ENCODE data around the gene TECTA.

TECTA gene

GRCh38 chr11:121067026-121067425 lies 34.0 kb upstream of the TECTA start:
- Histone ChIP-seq H2AFZ (ENCODE audit: low read length) (no peak overlapping the region), H3K9ac (ENCODE audit: low read length) (no peak overlapping the region), H3K9me3 (replicated peaks; ENCODE audit: insufficient read depth, low read length) (no peaks in the 10 kb centered on the region), H3K4me3 (ENCODE audit: low read length) (no peak overlapping the region), H3F3A (ENCODE audit: insufficient read depth, low read length) (peaks cover 14% of the 10 kb centered on the region), H3K27me3 (replicated peaks; ENCODE audit: insufficient read depth, low read length) (no peaks in the 10 kb centered on the region), H3K27ac (ENCODE audit: low read length) (peak overlapping the region; percentile 73; the same call in 1 of the 2 replicates), H3K79me2 (ENCODE audit: low read length) (no peaks in the 10 kb centered on the region), H4K20me1 (ENCODE audit: insufficient read depth, low read length) (no peaks in the 10 kb centered on the region), H3K4me1 (ENCODE audit: low read length) (peaks cover 37% of the 10 kb centered on the region), H3K9me2 (replicated peaks; ENCODE audit: insufficient read depth, low read length) (no peaks in the 10 kb centered on the region), H3K4me2 (ENCODE audit: low read depth, low read length) (peak overlapping the region; percentile 80; the same call in 1 of the 2 replicates), H3K36me3 (replicated peaks; ENCODE audit: insufficient read depth, low read length) (no peaks in the 10 kb centered on the region; the same call in 1 of the 2 replicates)
- no peak for DNase-seq
- TF ChIP-seq EZH2phosphoT487 (IDR thresholded peaks at IDR 0.05; ENCODE audit: low read length) (no peak), CTCF (IDR thresholded peaks at IDR 0.05; ENCODE audit: low read length) (no peak), EZH2 (optimal IDR thresholded peaks at IDR 0.05; ENCODE audit: low read depth, low read length) (no peak)

GRCh38 chr11:121067453-121067852 lies 33.6 kb upstream of the TECTA start:
- H3K79me2 ChIP-seq (ENCODE audit: low read length): no peaks in the 10 kb centered on the region
- H4K20me1 ChIP-seq (ENCODE audit: insufficient read depth, low read length): no peaks in the 10 kb centered on the region
- H3K9me2 ChIP-seq (replicated peaks; ENCODE audit: insufficient read depth, low read length): no peaks in the 10 kb centered on the region
- no peak for DNase-seq
- no peaks in the 10 kb centered on the region for H3K27me3 ChIP-seq (replicated peaks; ENCODE audit: insufficient read depth, low read length)
- no peaks in the 10 kb centered on the region for H3K36me3 ChIP-seq (replicated peaks; ENCODE audit: insufficient read depth, low read length)
- H3K4me1 ChIP-seq (ENCODE audit: low read length): peaks cover 37% of the 10 kb centered on the region
- H2AFZ ChIP-seq (ENCODE audit: low read length): peak overlapping the region; percentile 10; the same call in 1 of the 2 replicates
- no peak overlapping the region for H3K4me3 ChIP-seq (ENCODE audit: low read length)
- H3K9ac ChIP-seq (ENCODE audit: low read length): no peak overlapping the region; the same call in 1 of the 2 replicates
- no peaks in the 10 kb centered on the region for H3K9me3 ChIP-seq (replicated peaks; ENCODE audit: insufficient read depth, low read length)
- peak overlapping the region; percentile 80; the same call in 1 of the 2 replicates for H3K4me2 ChIP-seq (ENCODE audit: low read depth, low read length)
- no peak for TF ChIP-seq CTCF (IDR thresholded peaks at IDR 0.05; ENCODE audit: low read length)
- peak overlapping the region; percentile 73; the same call in 1 of the 2 replicates for H3K27ac ChIP-seq (ENCODE audit: low read length)
- peaks cover 14% of the 10 kb centered on the region for H3F3A ChIP-seq (ENCODE audit: insufficient read depth, low read length)

- Histone ChIP-seq H3K4me2 (ENCODE audit: low read depth, low read length) (peak overlapping the region; percentile 80), H3K27ac (ENCODE audit: low read length) (peak overlapping the region; percentile 73; the same call in 1 of the 2 replicates), H4K20me1 (ENCODE audit: insufficient read depth, low read length) (no peaks in the 10 kb centered on the region), H3K27me3 (replicated peaks; ENCODE audit: insufficient read depth, low read length) (no peaks in the 10 kb centered on the region), H2AFZ (ENCODE audit: low read length) (peak overlapping the region; percentile 10; the same call in 1 of the 2 replicates), H3K9ac (ENCODE audit: low read length) (peak overlapping the region; percentile 19; the same call in 1 of the 2 replicates), H3F3A (ENCODE audit: insufficient read depth, low read length) (peaks cover 14% of the 10 kb centered on the region), H3K4me3 (ENCODE audit: low read length) (peak overlapping the region; percentile 28), H3K9me2 (replicated peaks; ENCODE audit: insufficient read depth, low read length) (no peaks in the 10 kb centered on the region), H3K36me3 (replicated peaks; ENCODE audit: insufficient read depth, low read length) (no peaks in the 10 kb centered on the region), H3K4me1 (ENCODE audit: low read length) (peaks cover 37% of the 10 kb centered on the region), H3K9me3 (replicated peaks; ENCODE audit: insufficient read depth, low read length) (no peaks in the 10 kb centered on the region), H3K79me2 (ENCODE audit: low read length) (no peaks in the 10 kb centered on the region)
- TF ChIP-seq EZH2 (optimal IDR thresholded peaks at IDR 0.05; ENCODE audit: low read depth, low read length) (no peak), CTCF (IDR thresholded peaks at IDR 0.05; ENCODE audit: low read length) (no peak), EZH2phosphoT487 (IDR thresholded peaks at IDR 0.05; ENCODE audit: low read length) (no peak)
- DNase-seq: peak; percentile 55
Observed at GRCh38 chr11:121067962-121068647, 32.9 kb upstream of the TECTA start.

Data from MM.1S (cell line).